ENCODE data around the gene FAM20C.

DNA sequence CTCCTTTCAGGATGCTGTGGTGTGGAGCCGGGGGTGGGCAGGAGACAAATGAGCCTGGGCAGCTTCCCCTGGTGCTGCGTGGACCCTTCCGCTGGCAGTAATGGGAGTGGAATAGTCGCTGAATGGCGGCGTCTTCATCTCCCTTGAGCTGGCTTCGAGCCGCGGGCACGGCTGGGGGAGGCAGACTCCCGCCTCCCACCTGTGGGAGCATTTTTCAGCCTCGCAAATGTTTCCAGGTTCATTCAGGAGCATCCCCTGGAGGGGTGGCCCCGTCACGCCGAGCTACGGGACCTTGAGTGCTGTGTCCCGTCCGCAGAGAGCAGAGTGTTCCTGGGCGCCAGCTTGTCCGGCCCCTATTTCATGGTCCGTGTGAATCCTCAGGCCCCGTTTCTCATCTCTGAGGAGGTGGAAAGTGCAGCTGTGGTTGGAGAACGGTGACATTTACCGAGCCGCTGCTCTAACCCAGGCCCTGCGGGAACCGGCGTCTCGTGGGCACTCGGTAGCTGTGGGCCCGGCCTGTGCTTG lies 18.1 kb downstream of the FAM20C start:
- TF ChIP-seq, protein P1, sequence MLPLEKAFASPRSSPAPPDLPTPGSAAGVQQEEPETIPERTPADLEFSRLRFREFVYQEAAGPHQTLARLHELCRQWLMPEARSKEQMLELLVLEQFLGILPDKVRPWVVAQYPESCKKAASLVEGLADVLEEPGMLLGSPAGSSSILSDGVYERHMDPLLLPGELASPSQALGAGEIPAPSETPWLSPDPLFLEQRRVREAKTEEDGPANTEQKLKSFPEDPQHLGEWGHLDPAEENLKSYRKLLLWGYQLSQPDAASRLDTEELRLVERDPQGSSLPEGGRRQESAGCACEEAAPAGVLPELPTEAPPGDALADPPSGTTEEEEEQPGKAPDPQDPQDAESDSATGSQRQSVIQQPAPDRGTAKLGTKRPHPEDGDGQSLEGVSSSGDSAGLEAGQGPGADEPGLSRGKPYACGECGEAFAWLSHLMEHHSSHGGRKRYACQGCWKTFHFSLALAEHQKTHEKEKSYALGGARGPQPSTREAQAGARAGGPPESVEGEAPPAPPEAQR (tag by site-specific recombination; IDR thresholded peaks at IDR 0.05), result no peak
- no peak for TF ChIP-seq ZFP69B (tag by site-specific recombination; IDR thresholded peaks at IDR 0.05)
- TF ChIP-seq, protein P2, sequence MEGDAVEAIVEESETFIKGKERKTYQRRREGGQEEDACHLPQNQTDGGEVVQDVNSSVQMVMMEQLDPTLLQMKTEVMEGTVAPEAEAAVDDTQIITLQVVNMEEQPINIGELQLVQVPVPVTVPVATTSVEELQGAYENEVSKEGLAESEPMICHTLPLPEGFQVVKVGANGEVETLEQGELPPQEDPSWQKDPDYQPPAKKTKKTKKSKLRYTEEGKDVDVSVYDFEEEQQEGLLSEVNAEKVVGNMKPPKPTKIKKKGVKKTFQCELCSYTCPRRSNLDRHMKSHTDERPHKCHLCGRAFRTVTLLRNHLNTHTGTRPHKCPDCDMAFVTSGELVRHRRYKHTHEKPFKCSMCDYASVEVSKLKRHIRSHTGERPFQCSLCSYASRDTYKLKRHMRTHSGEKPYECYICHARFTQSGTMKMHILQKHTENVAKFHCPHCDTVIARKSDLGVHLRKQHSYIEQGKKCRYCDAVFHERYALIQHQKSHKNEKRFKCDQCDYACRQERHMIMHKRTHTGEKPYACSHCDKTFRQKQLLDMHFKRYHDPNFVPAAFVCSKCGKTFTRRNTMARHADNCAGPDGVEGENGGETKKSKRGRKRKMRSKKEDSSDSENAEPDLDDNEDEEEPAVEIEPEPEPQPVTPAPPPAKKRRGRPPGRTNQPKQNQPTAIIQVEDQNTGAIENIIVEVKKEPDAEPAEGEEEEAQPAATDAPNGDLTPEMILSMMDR (tag by site-specific recombination; IDR thresholded peaks at IDR 0.05), result no peak
- TF ChIP-seq, protein P3, sequence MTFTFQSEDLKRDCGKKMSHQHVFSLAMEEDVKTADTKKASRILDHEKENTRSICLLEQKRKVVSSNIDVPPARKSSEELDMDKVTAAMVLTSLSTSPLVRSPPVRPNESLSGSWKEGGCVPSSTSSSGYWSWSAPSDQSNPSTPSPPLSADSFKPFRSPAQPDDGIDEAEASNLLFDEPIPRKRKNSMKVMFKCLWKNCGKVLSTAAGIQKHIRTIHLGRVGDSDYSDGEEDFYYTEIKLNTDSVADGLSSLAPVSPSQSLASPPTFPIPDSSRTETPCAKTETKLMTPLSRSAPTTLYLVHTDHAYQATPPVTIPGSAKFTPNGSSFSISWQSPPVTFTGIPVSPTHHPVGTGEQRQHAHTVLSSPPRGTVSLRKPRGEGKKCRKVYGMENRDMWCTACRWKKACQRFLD (tag by site-specific recombination; IDR thresholded peaks at IDR 0.05), result no peak
- TF ChIP-seq, protein P4, sequence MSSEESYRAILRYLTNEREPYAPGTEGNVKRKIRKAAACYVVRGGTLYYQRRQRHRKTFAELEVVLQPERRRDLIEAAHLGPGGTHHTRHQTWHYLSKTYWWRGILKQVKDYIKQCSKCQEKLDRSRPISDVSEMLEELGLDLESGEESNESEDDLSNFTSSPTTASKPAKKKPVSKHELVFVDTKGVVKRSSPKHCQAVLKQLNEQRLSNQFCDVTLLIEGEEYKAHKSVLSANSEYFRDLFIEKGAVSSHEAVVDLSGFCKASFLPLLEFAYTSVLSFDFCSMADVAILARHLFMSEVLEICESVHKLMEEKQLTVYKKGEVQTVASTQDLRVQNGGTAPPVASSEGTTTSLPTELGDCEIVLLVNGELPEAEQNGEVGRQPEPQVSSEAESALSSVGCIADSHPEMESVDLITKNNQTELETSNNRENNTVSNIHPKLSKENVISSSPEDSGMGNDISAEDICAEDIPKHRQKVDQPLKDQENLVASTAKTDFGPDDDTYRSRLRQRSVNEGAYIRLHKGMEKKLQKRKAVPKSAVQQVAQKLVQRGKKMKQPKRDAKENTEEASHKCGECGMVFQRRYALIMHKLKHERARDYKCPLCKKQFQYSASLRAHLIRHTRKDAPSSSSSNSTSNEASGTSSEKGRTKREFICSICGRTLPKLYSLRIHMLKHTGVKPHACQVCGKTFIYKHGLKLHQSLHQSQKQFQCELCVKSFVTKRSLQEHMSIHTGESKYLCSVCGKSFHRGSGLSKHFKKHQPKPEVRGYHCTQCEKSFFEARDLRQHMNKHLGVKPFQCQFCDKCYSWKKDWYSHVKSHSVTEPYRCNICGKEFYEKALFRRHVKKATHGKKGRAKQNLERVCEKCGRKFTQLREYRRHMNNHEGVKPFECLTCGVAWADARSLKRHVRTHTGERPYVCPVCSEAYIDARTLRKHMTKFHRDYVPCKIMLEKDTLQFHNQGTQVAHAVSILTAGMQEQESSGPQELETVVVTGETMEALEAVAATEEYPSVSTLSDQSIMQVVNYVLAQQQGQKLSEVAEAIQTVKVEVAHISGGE (tag by site-specific recombination; conservative IDR thresholded peaks at IDR 0.05; ENCODE audit: low read depth), result no peak
- TF ChIP-seq TRIM28 (IDR thresholded peaks at IDR 0.05; ENCODE audit: borderline replicate concordance, low read length), result no peak
- TF ChIP-seq ZNF549 (tag by site-specific recombination; IDR thresholded peaks at IDR 0.05), result no peak
- TF ChIP-seq SP2 (tag by site-specific recombination; IDR thresholded peaks at IDR 0.05), result no peak
- TF ChIP-seq, protein P5, sequence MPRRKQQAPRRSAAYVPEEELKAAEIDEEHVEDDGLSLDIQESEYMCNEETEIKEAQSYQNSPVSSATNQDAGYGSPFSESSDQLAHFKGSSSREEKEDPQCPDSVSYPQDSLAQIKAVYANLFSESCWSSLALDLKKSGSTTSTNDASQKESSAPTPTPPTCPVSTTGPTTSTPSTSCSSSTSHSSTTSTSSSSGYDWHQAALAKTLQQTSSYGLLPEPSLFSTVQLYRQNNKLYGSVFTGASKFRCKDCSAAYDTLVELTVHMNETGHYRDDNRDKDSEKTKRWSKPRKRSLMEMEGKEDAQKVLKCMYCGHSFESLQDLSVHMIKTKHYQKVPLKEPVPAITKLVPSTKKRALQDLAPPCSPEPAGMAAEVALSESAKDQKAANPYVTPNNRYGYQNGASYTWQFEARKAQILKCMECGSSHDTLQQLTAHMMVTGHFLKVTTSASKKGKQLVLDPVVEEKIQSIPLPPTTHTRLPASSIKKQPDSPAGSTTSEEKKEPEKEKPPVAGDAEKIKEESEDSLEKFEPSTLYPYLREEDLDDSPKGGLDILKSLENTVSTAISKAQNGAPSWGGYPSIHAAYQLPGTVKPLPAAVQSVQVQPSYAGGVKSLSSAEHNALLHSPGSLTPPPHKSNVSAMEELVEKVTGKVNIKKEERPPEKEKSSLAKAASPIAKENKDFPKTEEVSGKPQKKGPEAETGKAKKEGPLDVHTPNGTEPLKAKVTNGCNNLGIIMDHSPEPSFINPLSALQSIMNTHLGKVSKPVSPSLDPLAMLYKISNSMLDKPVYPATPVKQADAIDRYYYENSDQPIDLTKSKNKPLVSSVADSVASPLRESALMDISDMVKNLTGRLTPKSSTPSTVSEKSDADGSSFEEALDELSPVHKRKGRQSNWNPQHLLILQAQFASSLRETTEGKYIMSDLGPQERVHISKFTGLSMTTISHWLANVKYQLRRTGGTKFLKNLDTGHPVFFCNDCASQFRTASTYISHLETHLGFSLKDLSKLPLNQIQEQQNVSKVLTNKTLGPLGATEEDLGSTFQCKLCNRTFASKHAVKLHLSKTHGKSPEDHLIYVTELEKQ (tag by site-specific recombination; IDR thresholded peaks at IDR 0.05; ENCODE audit: borderline replicate concordance), result no peak
- no peak for TF ChIP-seq ZNF274 (IDR thresholded peaks at IDR 0.05; ENCODE audit: low read length)
- TF ChIP-seq ZNF274 (tag by site-specific recombination; IDR thresholded peaks at IDR 0.05; ENCODE audit: borderline replicate concordance), result no peak
